ENCODE data around the gene GABRG2.

GABRG2 gene

DNA sequence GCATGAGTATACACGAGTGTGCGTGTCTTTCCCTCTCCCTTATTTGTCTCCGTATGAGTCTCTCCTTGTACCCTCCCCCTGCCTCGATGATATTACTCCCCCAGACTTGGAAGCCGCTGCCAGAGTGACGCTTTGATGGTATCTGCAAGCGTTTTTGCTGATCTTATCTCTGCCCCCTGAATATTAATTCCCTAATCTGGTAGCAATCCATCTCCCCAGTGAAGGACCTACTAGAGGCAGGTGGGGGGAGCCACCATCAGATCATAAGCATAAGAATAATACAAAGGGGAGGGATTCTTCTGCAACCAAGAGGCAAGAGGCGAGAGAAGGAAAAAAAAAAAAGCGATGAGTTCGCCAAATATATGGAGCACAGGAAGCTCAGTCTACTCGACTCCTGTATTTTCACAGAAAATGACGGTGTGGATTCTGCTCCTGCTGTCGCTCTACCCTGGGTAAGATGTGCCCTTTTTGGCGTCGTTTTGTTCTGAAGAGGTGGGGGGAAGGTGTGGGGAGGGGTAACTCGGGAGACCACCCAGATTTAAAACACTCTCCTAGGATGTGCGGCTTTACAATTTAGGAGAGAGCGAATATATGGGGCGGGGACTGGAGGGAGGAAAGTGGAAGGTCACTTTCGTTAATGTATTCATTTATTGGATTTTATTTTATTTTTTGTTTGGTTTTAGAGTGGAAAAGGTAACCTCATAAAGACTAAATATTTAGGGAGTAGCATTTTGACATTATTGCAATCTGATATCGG lies at the start of gene GABRG2:
TSS of gene GABRG2 (plus strand) at position 119 of the 757 bp plus-strand sequence. CDS start at position 346, 227 bp downstream.
- no peak within 1 kb of the TSS for H3K4me2 ChIP-seq
- no peaks in the 10 kb centered on the region for H4K20me1 ChIP-seq (ENCODE audit: insufficient read depth)
- no peaks in the 10 kb centered on the region for H3K4me1 ChIP-seq (ENCODE audit: low read depth, poor library complexity, severe bottlenecking)
- H3K4me3 ChIP-seq (IDR thresholded peaks at IDR 0.05; ENCODE audit: insufficient read depth, low read depth, low read length) = no peak within 1 kb of the TSS
- no peak within 1 kb of the TSS for H3K27ac ChIP-seq
- H3K79me2 ChIP-seq (ENCODE audit: insufficient read depth, low read depth) = no peaks in the 10 kb centered on the region
- TF ChIP-seq, protein P1, sequence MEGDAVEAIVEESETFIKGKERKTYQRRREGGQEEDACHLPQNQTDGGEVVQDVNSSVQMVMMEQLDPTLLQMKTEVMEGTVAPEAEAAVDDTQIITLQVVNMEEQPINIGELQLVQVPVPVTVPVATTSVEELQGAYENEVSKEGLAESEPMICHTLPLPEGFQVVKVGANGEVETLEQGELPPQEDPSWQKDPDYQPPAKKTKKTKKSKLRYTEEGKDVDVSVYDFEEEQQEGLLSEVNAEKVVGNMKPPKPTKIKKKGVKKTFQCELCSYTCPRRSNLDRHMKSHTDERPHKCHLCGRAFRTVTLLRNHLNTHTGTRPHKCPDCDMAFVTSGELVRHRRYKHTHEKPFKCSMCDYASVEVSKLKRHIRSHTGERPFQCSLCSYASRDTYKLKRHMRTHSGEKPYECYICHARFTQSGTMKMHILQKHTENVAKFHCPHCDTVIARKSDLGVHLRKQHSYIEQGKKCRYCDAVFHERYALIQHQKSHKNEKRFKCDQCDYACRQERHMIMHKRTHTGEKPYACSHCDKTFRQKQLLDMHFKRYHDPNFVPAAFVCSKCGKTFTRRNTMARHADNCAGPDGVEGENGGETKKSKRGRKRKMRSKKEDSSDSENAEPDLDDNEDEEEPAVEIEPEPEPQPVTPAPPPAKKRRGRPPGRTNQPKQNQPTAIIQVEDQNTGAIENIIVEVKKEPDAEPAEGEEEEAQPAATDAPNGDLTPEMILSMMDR (conservative IDR thresholded peaks at IDR 0.05; ENCODE audit: low read depth, low read length) = no peak
- H3K36me3 ChIP-seq (ENCODE audit: insufficient read depth) = no peaks in the 10 kb centered on the region
- no peak within 1 kb of the TSS for H3K9ac ChIP-seq
- no peak within 1 kb of the TSS for H2AFZ ChIP-seq (ENCODE audit: low read depth)
- no peaks in the 10 kb centered on the region for H3K27me3 ChIP-seq (ENCODE audit: insufficient read depth, low read depth)

DNA sequence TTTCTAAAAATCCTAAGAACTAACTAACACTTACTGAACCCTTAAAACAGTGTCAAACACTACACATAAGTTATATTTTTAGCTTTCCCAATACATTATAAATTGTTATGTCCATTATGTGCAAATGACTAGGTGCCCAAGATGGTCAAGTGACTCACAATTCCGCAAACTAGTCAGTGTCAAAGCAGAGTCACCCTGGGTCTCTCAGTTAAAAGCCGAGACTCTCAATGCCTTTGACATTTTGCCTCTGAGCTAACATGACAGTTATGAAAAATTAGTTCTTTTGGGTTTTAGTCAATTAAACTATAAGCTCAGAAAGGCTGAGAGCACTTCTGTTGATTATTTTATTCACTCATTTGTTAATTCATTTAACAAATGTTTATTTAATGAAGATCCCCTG lies 42.3 kb upstream of the GABRG2 start:
- H3K27me3 ChIP-seq (ENCODE audit: insufficient read depth, low read depth) = no peaks in the 10 kb centered on the region
- H3K36me3 ChIP-seq (ENCODE audit: insufficient read depth) = no peaks in the 10 kb centered on the region
- H4K20me1 ChIP-seq (ENCODE audit: insufficient read depth) = no peaks in the 10 kb centered on the region
- H3K4me3 ChIP-seq (IDR thresholded peaks at IDR 0.05; ENCODE audit: insufficient read depth, low read depth, low read length) = no peak overlapping the region
- H3K4me2 ChIP-seq = no peak overlapping the region
- TF ChIP-seq, protein P1 (conservative IDR thresholded peaks at IDR 0.05; ENCODE audit: low read depth, low read length) = no peak
- no peak overlapping the region for H2AFZ ChIP-seq (ENCODE audit: low read depth)
- no peaks in the 10 kb centered on the region for H3K79me2 ChIP-seq (ENCODE audit: insufficient read depth, low read depth)
- no peak overlapping the region for H3K27ac ChIP-seq
- H3K4me1 ChIP-seq (ENCODE audit: low read depth, poor library complexity, severe bottlenecking) = no peaks in the 10 kb centered on the region
- H3K9ac ChIP-seq = no peak overlapping the region

DNA sequence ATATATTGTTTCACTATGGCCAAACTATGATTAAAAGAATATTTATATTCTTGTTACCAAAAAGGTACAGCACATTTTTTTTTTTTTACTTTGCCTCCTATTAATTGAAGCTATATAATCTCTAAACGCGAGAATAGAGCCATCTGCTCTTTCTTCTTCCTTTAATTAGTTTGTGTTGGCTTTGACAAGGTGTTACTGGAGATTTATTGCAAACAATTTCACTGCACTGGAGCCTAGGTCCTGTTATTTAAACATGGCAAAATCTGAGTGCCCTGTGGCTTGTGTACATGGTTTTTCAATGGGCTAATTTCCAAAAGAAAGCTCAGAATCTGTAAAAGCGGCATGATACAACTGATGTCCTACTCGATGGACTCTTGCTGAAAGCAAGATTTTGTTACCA lies 40.8 kb upstream of the GABRG2 start:
- Histone ChIP-seq H3K4me3 (IDR thresholded peaks at IDR 0.05; ENCODE audit: insufficient read depth, low read depth, low read length) (no peak overlapping the region), H4K20me1 (ENCODE audit: insufficient read depth) (no peaks in the 10 kb centered on the region), H3K79me2 (ENCODE audit: insufficient read depth, low read depth) (no peaks in the 10 kb centered on the region), H3K36me3 (ENCODE audit: insufficient read depth) (no peaks in the 10 kb centered on the region), H3K27me3 (ENCODE audit: insufficient read depth, low read depth) (no peaks in the 10 kb centered on the region), H3K4me2 (no peak overlapping the region), H3K4me1 (ENCODE audit: low read depth, poor library complexity, severe bottlenecking) (no peaks in the 10 kb centered on the region), H3K27ac (no peak overlapping the region), H2AFZ (ENCODE audit: low read depth) (no peak overlapping the region), H3K9ac (no peak overlapping the region)
- TF ChIP-seq, protein P1 (conservative IDR thresholded peaks at IDR 0.05; ENCODE audit: low read depth, low read length) = no peak

DNA sequence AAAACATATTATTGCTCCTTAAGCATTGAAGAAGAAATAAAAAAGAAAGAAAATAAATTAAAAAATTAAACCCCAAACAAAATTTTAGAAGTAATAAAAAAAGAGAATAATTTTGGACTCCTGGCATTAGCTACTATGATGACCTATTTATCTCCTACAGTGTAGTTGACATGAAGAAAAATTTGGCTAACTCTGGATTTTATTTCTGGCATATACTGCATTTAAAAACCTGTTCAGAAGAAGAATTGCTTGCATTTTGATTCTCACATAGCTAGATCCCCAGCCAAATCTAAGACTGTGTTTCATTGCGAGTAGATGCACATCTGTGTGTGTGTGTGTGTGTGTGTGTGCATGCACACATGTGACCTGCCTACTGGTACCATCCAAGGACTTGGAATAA lies 30.1 kb upstream of the GABRG2 start:
- H3K79me2 ChIP-seq (ENCODE audit: insufficient read depth, low read depth) = no peaks in the 10 kb centered on the region
- no peak overlapping the region for H3K4me3 ChIP-seq (IDR thresholded peaks at IDR 0.05; ENCODE audit: insufficient read depth, low read depth, low read length)
- no peak overlapping the region for H2AFZ ChIP-seq (ENCODE audit: low read depth)
- H3K27ac ChIP-seq = no peak overlapping the region
- H3K4me1 ChIP-seq (ENCODE audit: low read depth, poor library complexity, severe bottlenecking) = no peaks in the 10 kb centered on the region
- H4K20me1 ChIP-seq (ENCODE audit: insufficient read depth) = no peaks in the 10 kb centered on the region
- no peaks in the 10 kb centered on the region for H3K36me3 ChIP-seq (ENCODE audit: insufficient read depth)
- TF ChIP-seq, protein P1 (conservative IDR thresholded peaks at IDR 0.05; ENCODE audit: low read depth, low read length) = no peak
- H3K4me2 ChIP-seq = no peak overlapping the region
- no peak overlapping the region for H3K9ac ChIP-seq
- H3K27me3 ChIP-seq (ENCODE audit: insufficient read depth, low read depth) = no peaks in the 10 kb centered on the region

All from KMS-11 (cell line).